Measurements from ENCODE around the gene HMGCR.

DNA sequence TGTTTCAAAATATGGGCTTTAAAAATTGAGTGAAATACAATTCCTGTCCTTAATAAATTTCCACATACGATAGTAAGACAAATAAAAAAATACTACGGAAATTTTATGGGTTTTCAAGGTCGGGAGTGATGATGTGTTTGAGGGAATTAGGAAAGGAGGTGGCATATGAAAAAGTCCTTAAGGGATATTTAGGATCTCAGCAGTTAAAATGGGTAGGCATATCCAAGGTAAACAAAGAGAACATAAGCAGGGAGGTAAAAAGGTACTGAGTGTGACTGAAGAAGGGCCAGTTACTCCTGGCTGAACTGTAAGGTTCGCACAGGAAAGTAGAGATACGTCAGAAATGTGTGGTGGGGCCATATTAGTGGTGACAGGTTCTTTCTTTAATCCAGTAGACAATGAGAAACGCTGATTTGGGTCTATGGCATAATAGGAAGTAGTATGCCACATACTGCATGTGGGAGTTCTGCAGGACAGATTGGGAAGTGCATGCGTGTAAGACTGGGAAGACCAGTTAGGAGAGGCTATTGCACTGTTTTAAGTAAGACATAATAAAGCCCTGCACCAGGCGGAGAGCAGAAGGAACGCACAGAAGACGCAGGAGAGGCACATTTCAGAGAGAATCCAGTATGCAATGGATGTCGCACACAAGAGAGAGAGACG, 937 bp upstream of the HMGCR start:
- TF ChIP-seq, protein P1, sequence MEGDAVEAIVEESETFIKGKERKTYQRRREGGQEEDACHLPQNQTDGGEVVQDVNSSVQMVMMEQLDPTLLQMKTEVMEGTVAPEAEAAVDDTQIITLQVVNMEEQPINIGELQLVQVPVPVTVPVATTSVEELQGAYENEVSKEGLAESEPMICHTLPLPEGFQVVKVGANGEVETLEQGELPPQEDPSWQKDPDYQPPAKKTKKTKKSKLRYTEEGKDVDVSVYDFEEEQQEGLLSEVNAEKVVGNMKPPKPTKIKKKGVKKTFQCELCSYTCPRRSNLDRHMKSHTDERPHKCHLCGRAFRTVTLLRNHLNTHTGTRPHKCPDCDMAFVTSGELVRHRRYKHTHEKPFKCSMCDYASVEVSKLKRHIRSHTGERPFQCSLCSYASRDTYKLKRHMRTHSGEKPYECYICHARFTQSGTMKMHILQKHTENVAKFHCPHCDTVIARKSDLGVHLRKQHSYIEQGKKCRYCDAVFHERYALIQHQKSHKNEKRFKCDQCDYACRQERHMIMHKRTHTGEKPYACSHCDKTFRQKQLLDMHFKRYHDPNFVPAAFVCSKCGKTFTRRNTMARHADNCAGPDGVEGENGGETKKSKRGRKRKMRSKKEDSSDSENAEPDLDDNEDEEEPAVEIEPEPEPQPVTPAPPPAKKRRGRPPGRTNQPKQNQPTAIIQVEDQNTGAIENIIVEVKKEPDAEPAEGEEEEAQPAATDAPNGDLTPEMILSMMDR (IDR thresholded peaks at IDR 0.05): peak; percentile 11
- TF ChIP-seq EZH2 (IDR thresholded peaks at IDR 0.05; ENCODE audit: borderline replicate concordance, insufficient read depth, low read depth, low read length, poor library complexity, severe bottlenecking): no peak

Data from B cell (primary cell).